Femur (tissue), 1 donor: ENCODE results near the gene IMMP2L.
"Not testable (repeated sequence)": the region's sequence is repeated elsewhere in the genome, so short reads cannot be mapped to it uniquely, and the experiment has no call there.

ENCODE experiments used
- DNase-seq: peaks from one replicate; pipeline ENCODE4 v3.0.0-alpha.2; 2017

Gene IMMP2L

GRCh38 chr7:110964775-110965174 lies 597.5 kb downstream of the IMMP2L start:
- DNase-seq = no peak

- DNase-seq = no peak
Measured at GRCh38 chr7:110962826-110963225, 599.5 kb downstream of the IMMP2L start.

GRCh38 chr7:110962374-110962773 lies 599.9 kb downstream of the IMMP2L start:
- DNase-seq = no peak

GRCh38 chr7:110960811-110961210 lies 601.5 kb downstream of the IMMP2L start:
- DNase-seq = no peak

- DNase-seq = no peak
Measured at GRCh38 chr7:110948280-110948679, 614.0 kb downstream of the IMMP2L start.

GRCh38 chr7:110947408-110947807 lies 614.9 kb downstream of the IMMP2L start:
- no peak for DNase-seq

GRCh38 chr7:110944966-110945644 lies 617.2 kb downstream of the IMMP2L start:
- no peak for DNase-seq

GRCh38 chr7:110944448-110944847 lies 617.8 kb downstream of the IMMP2L start:
- no peak for DNase-seq

GRCh38 chr7:110943701-110944345 lies 618.5 kb downstream of the IMMP2L start:
- DNase-seq = no peak

GRCh38 chr7:110941385-110941784 lies 620.9 kb downstream of the IMMP2L start:
- DNase-seq = no peak

- no peak for DNase-seq
Measured at GRCh38 chr7:110940756-110941155, 621.5 kb downstream of the IMMP2L start.

GRCh38 chr7:110938165-110938564 lies 624.1 kb downstream of the IMMP2L start:
- no peak for DNase-seq

GRCh38 chr7:110936665-110937064 lies 625.6 kb downstream of the IMMP2L start:
- not testable (repeated sequence) for DNase-seq

- DNase-seq = no peak
Measured at GRCh38 chr7:110929480-110930249, 632.6 kb downstream of the IMMP2L start.

GRCh38 chr7:110922906-110923305 lies 639.4 kb downstream of the IMMP2L start:
- no peak for DNase-seq

GRCh38 chr7:110921595-110922151 lies 640.6 kb downstream of the IMMP2L start:
- DNase-seq = no peak

GRCh38 chr7:110918949-110919548 lies 643.2 kb downstream of the IMMP2L start:
- no peak for DNase-seq

GRCh38 chr7:110914263-110914662 lies 648.0 kb downstream of the IMMP2L start:
- DNase-seq = no peak

GRCh38 chr7:110911632-110912031 lies 650.7 kb downstream of the IMMP2L start:
- no peak for DNase-seq

GRCh38 chr7:110909117-110909516 lies 653.2 kb downstream of the IMMP2L start:
- no peak for DNase-seq

GRCh38 chr7:110905773-110906566 lies 656.3 kb downstream of the IMMP2L start:
- no peak for DNase-seq

- no peak for DNase-seq
Measured at GRCh38 chr7:110898516-110898915, 663.8 kb downstream of the IMMP2L start.
